Stimulated activated CD8-positive, alpha-beta memory T cell treated with anti-CD3 and anti-CD28 coated beads, Interleukin-7, amount 100 ng/mL, for 48 hours (primary cell): Measurements from ENCODE around the gene SYNDIG1L.
"Not testable (repeated sequence)": the region's sequence is repeated elsewhere in the genome, so short reads cannot be mapped to it uniquely, and the experiment has no call there.

Experiments used
- DNase-seq, 2 donors: peaks; one replicate each; pipeline ENCODE4 v3.0.0-alpha.2; 2020; ENCODE audit warnings: low read depth in 1 of 2; ENCODE audit errors: extremely low read depth in 1 of 2

SYNDIG1L gene

GRCh38 chr14:74426202-74426582 is at the start of gene SYNDIG1L:
Gene SYNDIG1L (minus strand): TSS chr14:74426210. CDS start chr14:74409744, 16,466 bp downstream.
- no peak for DNase-seq

- DNase-seq: no peak
Observed at GRCh38 chr14:74475678-74476077, 49.7 kb upstream of the SYNDIG1L start.

GRCh38 chr14:74474376-74474775 is 48.4 kb upstream of the SYNDIG1L start:
- DNase-seq: no peak

- no peak for DNase-seq
Observed at GRCh38 chr14:74472601-74473000, 46.6 kb upstream of the SYNDIG1L start.

GRCh38 chr14:74469548-74470518 is 43.8 kb upstream of the SYNDIG1L start:
- DNase-seq: no peak

- no peak for DNase-seq
Observed at GRCh38 chr14:74468513-74468912, 42.5 kb upstream of the SYNDIG1L start.

- no peak for DNase-seq
Observed at GRCh38 chr14:74465335-74465734, 39.3 kb upstream of the SYNDIG1L start.

- DNase-seq: no peak
Observed at GRCh38 chr14:74464785-74465184, 38.8 kb upstream of the SYNDIG1L start.

GRCh38 chr14:74463697-74464096 is 37.7 kb upstream of the SYNDIG1L start:
- no peak for DNase-seq

GRCh38 chr14:74462993-74463392 is 37.0 kb upstream of the SYNDIG1L start:
- no peak for DNase-seq

- no peak for DNase-seq
Observed at GRCh38 chr14:74459976-74460375, 34.0 kb upstream of the SYNDIG1L start.

GRCh38 chr14:74459289-74459946 is 33.4 kb upstream of the SYNDIG1L start:
- no peak for DNase-seq

- DNase-seq: no peak
Observed at GRCh38 chr14:74457565-74457895, 31.5 kb upstream of the SYNDIG1L start.

- DNase-seq: no peak
Observed at GRCh38 chr14:74456684-74457564, 30.9 kb upstream of the SYNDIG1L start.

- not testable (repeated sequence) for DNase-seq
Observed at GRCh38 chr14:74454397-74454796, 28.4 kb upstream of the SYNDIG1L start.

GRCh38 chr14:74444866-74445265 is 18.9 kb upstream of the SYNDIG1L start:
- no peak for DNase-seq

GRCh38 chr14:74442757-74443156 is 16.7 kb upstream of the SYNDIG1L start:
- DNase-seq: no peak

- DNase-seq: no peak
Observed at GRCh38 chr14:74441113-74441512, 15.1 kb upstream of the SYNDIG1L start.

GRCh38 chr14:74438351-74438915 is 12.4 kb upstream of the SYNDIG1L start:
- DNase-seq: no peak

- no peak for DNase-seq
Observed at GRCh38 chr14:74437496-74438053, 11.6 kb upstream of the SYNDIG1L start.
